Astrocyte (in vitro differentiated cells and primary cell): ENCODE measurements around the gene MAPK11.

ENCODE experiments used
- CTCF ChIP-seq: IDR thresholded peaks from 2 replicates; pipeline ENCODE4 v1.5.1; 2011; ENCODE audit warnings: low read depth, mild to moderate bottlenecking, inconsistent platforms, low read length, moderate library complexity; ENCODE audit not compliant: insufficient read depth
- EZH2 ChIP-seq: IDR thresholded peaks from 2 replicates; pipeline ENCODE4 v1.6.1; 2012; ENCODE audit warnings: mild to moderate bottlenecking, low read length, inconsistent platforms; ENCODE audit not compliant: insufficient read depth

- TF ChIP-seq CTCF (no peak), EZH2 (no peak)
Observed at GRCh38 chr22:50275181-50276055, 5.2 kb upstream of the MAPK11 start.
